Testis (tissue), 3 donors: Measurements from ENCODE around the gene CHRNA10. TPM values are rescaled to one million over a fixed set of nuclear protein-coding genes. Genes with fewer than 3 reads are reported as not detected.

Experiments used
- DNase-seq: peaks from one replicate; pipeline ENCODE4 v3.0.0-alpha.2; 2019
- H3K27ac ChIP-seq, 2 donors: fragments of 200-600 bp; sonication (generic); one replicate each; pipeline ENCODE4 v1.5.1; 2019
- H3K27me3 ChIP-seq: fragments of 200-600 bp; sonication (generic); one replicate; pipeline ENCODE4 v1.5.1; 2019
- H3K36me3 ChIP-seq: fragments of 200-600 bp; sonication (generic); one replicate; pipeline ENCODE4 v1.5.1; 2017; ENCODE audit warnings: low read depth; ENCODE audit errors: missing control alignments
- H3K4me1 ChIP-seq: fragments of 200-600 bp; sonication (generic); one replicate; pipeline ENCODE4 v1.5.1; 2019
- H3K4me3 ChIP-seq, 2 donors: fragments of 200-600 bp; sonication (generic); one replicate each; pipeline ENCODE4 v1.5.1; 2017 to 2019
- H3K9me3 ChIP-seq: fragments of 200-600 bp; sonication (generic); one replicate; pipeline ENCODE4 v1.5.1; 2017
- CTCF ChIP-seq, 3 experiments: fragments of 450-650 bp in 2 of 3; fragments of 200-600 bp in 1 of 3; sonication (generic) in 1 of 3; IDR thresholded peaks; one replicate each; pipeline ENCODE4 v1.5.1; 2016 to 2019; ENCODE audit warnings: antibody characterized with exemption in 3 of 3, mild to moderate bottlenecking in 2 of 3, moderate library complexity in 1 of 3
- POLR2A ChIP-seq: fragments of 450-650 bp; IDR thresholded peaks from one replicate; pipeline ENCODE4 v1.6.1; 2017; ENCODE audit warnings: antibody characterized with exemption, mild to moderate bottlenecking, moderate library complexity
- WGBS, 2 donors: methylation state at CpG; one replicate each; pipeline ENCODE4 v1.1.5; 2018; 5-methylcytosine and 5-hydroxymethylcytosine counted together
- intact Hi-C: fragments of 100-400 bp; cut with DNase I; formaldehyde crosslinking; loops from one replicate; pipeline ENCODE4 v1.15.1; 2023; ENCODE audit warnings: low total_unique reads
- polyA plus RNA-seq: library from polyadenylated mRNA; stranded (reverse); fragments of 350-450 nt; fragmentation: Illumina TruSeq; extraction: RNeasy Lipid Tissue Mini Kit (QIAGEN cat#74804); gene quantifications from one replicate; pipeline ENCODE4 v1.2.3, GENCODE V29; 2014; ENCODE audit warnings: low read depth, low replicate concordance; ENCODE audit not compliant: insufficient read depth
- total RNA-seq, 2 donors: library from RNA; depleted of rRNA; stranded (reverse); fragments of >200 nt; gene quantifications; one replicate each; pipeline ENCODE4 v1.2.3, GENCODE V29; 2016

CHRNA10 gene
- total and polyA plus RNA-seq, 3 donors from 2014 or later: 1.8 to 4.5 (median 2.5) TPM

GRCh38 chr11:3666023-3666530, 5.1 kb downstream of the CHRNA10 start:
- Histone ChIP-seq H3K27ac (no peak overlapping the region), H3K9me3 (no peaks in the 10 kb centered on the region), H3K27me3 (no peaks in the 10 kb centered on the region), H3K4me1 (no peaks in the 10 kb centered on the region), H3K36me3 (no peaks in the 10 kb centered on the region), H3K4me3 (no peak overlapping the region)
- TF ChIP-seq POLR2A (no peak), CTCF (IDR thresholded peaks at IDR 0.05) (no peak)
- intact Hi-C loops: no loop called here
- WGBS, 2 donors: 64 to 94% methylated on average over 1 to 17 of the region's 17 CpGs
- DNase-seq: no peak

- no peak for TF ChIP-seq POLR2A
- no peak for TF ChIP-seq CTCF (IDR thresholded peaks at IDR 0.05)
- Histone ChIP-seq H3K27ac (no peak overlapping the region), H3K27me3 (no peaks in the 10 kb centered on the region), H3K4me3 (no peak overlapping the region), H3K9me3 (no peaks in the 10 kb centered on the region), H3K36me3 (no peaks in the 10 kb centered on the region), H3K4me1 (no peaks in the 10 kb centered on the region)
- DNase-seq: no peak
- intact Hi-C loops: no loop called here
- 72 to 88% methylated on average over 6 of the region's 6 CpGs for WGBS, 2 donors
Measured at GRCh38 chr11:3665336-3666022, 5.7 kb downstream of the CHRNA10 start.

- DNase-seq: no peak
- Histone ChIP-seq H3K36me3 (no peaks in the 10 kb centered on the region), H3K4me1 (no peaks in the 10 kb centered on the region), H3K27ac (no peak overlapping the region), H3K27me3 (no peaks in the 10 kb centered on the region), H3K9me3 (no peaks in the 10 kb centered on the region), H3K4me3 (no peak overlapping the region)
- 90 to 92% methylated on average over 10 of the region's 10 CpGs for WGBS, 2 donors
- TF ChIP-seq POLR2A (no peak), CTCF (IDR thresholded peaks at IDR 0.05) (no peak)
- intact Hi-C loops: no loop called here
Measured at GRCh38 chr11:3664032-3664630, 7.1 kb downstream of the CHRNA10 start.

- no peaks in the 10 kb centered on the region for H3K9me3 ChIP-seq
- intact Hi-C loops: no loop called here
- TF ChIP-seq CTCF (IDR thresholded peaks at IDR 0.05): no peak
- TF ChIP-seq POLR2A: no peak
- H3K4me3 ChIP-seq: no peak overlapping the region
- DNase-seq: no peak
- no peaks in the 10 kb centered on the region for H3K27me3 ChIP-seq
- H3K4me1 ChIP-seq: no peaks in the 10 kb centered on the region
- H3K27ac ChIP-seq: no peak overlapping the region
- H3K36me3 ChIP-seq: no peaks in the 10 kb centered on the region
Measured at GRCh38 chr11:3662856-3663255, 8.3 kb downstream of the CHRNA10 start.

GRCh38 chr11:3660960-3661359, 10.2 kb downstream of the CHRNA10 start:
- Histone ChIP-seq H3K27me3 (no peaks in the 10 kb centered on the region), H3K9me3 (no peaks in the 10 kb centered on the region), H3K27ac (no peak overlapping the region), H3K36me3 (no peaks in the 10 kb centered on the region), H3K4me3 (no peak overlapping the region), H3K4me1 (no peaks in the 10 kb centered on the region)
- intact Hi-C loops: no loop called here
- 96 to 100% methylated on average over 2 of the region's 2 CpGs for WGBS, 2 donors
- DNase-seq: no peak
- TF ChIP-seq CTCF (IDR thresholded peaks at IDR 0.05): no peak
- TF ChIP-seq POLR2A: no peak
